Astrocyte of the spinal cord (primary cell): ENCODE results near the gene ILKAP.

ENCODE experiments used
- DNase-seq: peaks from one replicate; pipeline ENCODE4 v3.0.0; 2011; ENCODE audit warnings: low read depth, low spot score
- H3K4me3 ChIP-seq: 2 replicates; pipeline ENCODE4 v1.5.1; 2011; ENCODE audit warnings: low read depth, mild to moderate bottlenecking, low read length, moderate library complexity
- CTCF ChIP-seq: IDR thresholded peaks from 2 replicates; pipeline ENCODE4 v1.5.1; 2012; ENCODE audit warnings: low read depth, mild to moderate bottlenecking, low read length, inconsistent platforms
- in situ Hi-C: cut with HindIII; loops from 2 replicates; pipeline ENCODE4 v1.10.0; 2017; ENCODE audit warnings: low sequenced_read_pairs

ILKAP gene

GRCh38 chr2:238123218-238123971 lies 80.1 kb downstream of the ILKAP start:
- in situ Hi-C loops = no loop called here
- no peak for TF ChIP-seq CTCF
- no peak for DNase-seq
- H3K4me3 ChIP-seq = no peak overlapping the region

- no peak for TF ChIP-seq CTCF
- no peak for DNase-seq
- H3K4me3 ChIP-seq = no peak overlapping the region
- in situ Hi-C loops = no loop called here
Observed at GRCh38 chr2:238122287-238123217, 80.9 kb downstream of the ILKAP start.

- in situ Hi-C loops = no loop called here
- no peak for TF ChIP-seq CTCF
- H3K4me3 ChIP-seq = no peak overlapping the region
- no peak for DNase-seq
Observed at GRCh38 chr2:238121511-238122286, 81.8 kb downstream of the ILKAP start.

- in situ Hi-C loops = no loop called here
- H3K4me3 ChIP-seq = no peak overlapping the region
- TF ChIP-seq CTCF = no peak
- DNase-seq = no peak
Observed at GRCh38 chr2:238120463-238121298, 82.8 kb downstream of the ILKAP start.
